Measurements from ENCODE around the gene CRYL1.

The CRYL1 gene

GRCh38 chr13:20362484-20363041, 163.1 kb downstream of the CRYL1 start:
- no peak for FAIRE-seq

- FAIRE-seq: no peak
Measured at GRCh38 chr13:20360835-20361412, 164.7 kb downstream of the CRYL1 start.

- FAIRE-seq: no peak
Measured at GRCh38 chr13:20360041-20360491, 165.6 kb downstream of the CRYL1 start.

GRCh38 chr13:20359335-20359734, 166.3 kb downstream of the CRYL1 start:
- FAIRE-seq: no peak

GRCh38 chr13:20358022-20358421, 167.6 kb downstream of the CRYL1 start:
- no peak for FAIRE-seq

GRCh38 chr13:20356444-20356843, 169.2 kb downstream of the CRYL1 start:
- no peak for FAIRE-seq

- no peak for FAIRE-seq
Measured at GRCh38 chr13:20354722-20355121, 170.9 kb downstream of the CRYL1 start.

GRCh38 chr13:20353973-20354372, 171.7 kb downstream of the CRYL1 start:
- FAIRE-seq: no peak

Data from islet of Langerhans (tissue), 1 donor.